ENCODE data around the gene DLGAP1. TPM values are rescaled to one million over a fixed set of nuclear protein-coding genes. Genes with fewer than 3 reads are reported as not detected.

DLGAP1 gene
- total RNA-seq, 1 donor from 2014 or later: 0.05 TPM

DNA sequence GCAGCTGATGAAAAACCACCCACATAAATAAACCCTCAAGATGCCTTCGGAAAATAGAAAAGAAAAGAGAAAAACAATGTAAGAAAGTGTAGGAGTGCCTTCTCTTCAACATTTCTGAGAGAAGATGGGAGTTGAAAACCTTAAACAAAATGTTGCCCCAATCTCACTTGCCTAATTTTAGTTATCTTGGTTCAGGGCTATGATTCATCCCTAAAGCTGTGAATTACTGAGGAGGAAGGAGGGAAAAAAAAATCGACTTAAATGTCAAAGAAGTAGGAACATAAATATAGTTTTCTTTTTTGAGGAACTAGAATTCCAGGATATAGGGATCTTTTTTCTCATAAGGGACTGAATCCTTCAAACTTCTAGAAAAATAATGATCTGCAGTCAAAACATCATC, 644.8 kb downstream of the DLGAP1 start:
- Mint-ChIP-seq H3K36me3 (ENCODE audit: unreplicated experiment) (no peaks in the 10 kb centered on the region), H3K9me3 (ENCODE audit: unreplicated experiment) (no peaks in the 10 kb centered on the region), H3K27me3 (ENCODE audit: unreplicated experiment) (no peaks in the 10 kb centered on the region), H3K4me3 (ENCODE audit: unreplicated experiment) (no peak overlapping the region), H3K27ac (ENCODE audit: unreplicated experiment) (no peak overlapping the region), H3K4me1 (ENCODE audit: unreplicated experiment) (peaks cover 3% of the 10 kb centered on the region)
- TF ChIP-seq, protein P1, sequence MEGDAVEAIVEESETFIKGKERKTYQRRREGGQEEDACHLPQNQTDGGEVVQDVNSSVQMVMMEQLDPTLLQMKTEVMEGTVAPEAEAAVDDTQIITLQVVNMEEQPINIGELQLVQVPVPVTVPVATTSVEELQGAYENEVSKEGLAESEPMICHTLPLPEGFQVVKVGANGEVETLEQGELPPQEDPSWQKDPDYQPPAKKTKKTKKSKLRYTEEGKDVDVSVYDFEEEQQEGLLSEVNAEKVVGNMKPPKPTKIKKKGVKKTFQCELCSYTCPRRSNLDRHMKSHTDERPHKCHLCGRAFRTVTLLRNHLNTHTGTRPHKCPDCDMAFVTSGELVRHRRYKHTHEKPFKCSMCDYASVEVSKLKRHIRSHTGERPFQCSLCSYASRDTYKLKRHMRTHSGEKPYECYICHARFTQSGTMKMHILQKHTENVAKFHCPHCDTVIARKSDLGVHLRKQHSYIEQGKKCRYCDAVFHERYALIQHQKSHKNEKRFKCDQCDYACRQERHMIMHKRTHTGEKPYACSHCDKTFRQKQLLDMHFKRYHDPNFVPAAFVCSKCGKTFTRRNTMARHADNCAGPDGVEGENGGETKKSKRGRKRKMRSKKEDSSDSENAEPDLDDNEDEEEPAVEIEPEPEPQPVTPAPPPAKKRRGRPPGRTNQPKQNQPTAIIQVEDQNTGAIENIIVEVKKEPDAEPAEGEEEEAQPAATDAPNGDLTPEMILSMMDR (IDR thresholded peaks at IDR 0.05): no peak
- DNase-seq (ENCODE audit: extremely low spot score, unreplicated experiment): no peak

DNA sequence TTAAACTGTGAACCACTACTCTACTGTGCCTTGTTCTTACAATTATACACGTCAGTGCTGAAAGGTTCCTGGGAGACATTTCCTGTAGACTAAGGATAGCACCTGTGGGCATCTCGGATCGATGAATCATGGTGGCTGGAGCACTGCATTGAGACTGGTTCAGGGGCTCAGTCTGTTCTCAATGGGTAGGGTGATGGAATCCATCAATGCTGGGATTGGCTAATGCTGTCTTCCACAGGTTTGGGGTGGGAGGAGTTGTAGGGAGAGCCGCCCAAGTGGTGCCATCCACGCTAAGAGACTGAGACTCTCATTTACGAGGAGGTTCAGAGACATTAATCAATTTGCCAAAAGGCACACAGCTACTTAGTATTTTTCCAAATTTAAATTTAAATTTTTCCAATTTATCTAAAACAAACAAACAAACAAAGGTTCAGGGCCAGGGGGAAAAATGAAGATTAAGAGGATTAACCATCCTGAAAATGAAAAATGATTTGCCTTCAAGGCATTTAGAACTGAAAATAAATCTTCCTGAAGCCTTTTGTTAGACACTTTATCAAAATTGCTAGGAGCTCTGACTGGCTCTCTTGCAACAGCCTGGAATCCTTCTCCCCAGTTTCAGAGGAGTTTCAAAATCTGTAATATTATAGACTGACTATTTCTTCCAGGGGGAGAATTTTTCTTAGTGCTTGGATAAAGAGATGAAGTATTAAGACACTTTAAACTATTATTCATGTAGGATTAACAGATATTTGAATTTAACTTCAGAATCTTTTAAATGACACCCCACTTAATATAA, 645.9 kb downstream of the DLGAP1 start:
- Mint-ChIP-seq H3K4me3 (ENCODE audit: unreplicated experiment) (no peak overlapping the region), H3K27ac (ENCODE audit: unreplicated experiment) (no peak overlapping the region), H3K36me3 (ENCODE audit: unreplicated experiment) (no peaks in the 10 kb centered on the region), H3K4me1 (ENCODE audit: unreplicated experiment) (peaks cover 3% of the 10 kb centered on the region), H3K27me3 (ENCODE audit: unreplicated experiment) (no peaks in the 10 kb centered on the region), H3K9me3 (ENCODE audit: unreplicated experiment) (no peaks in the 10 kb centered on the region)
- TF ChIP-seq, protein P1 (IDR thresholded peaks at IDR 0.05): no peak
- no peak for DNase-seq (ENCODE audit: extremely low spot score, unreplicated experiment)

DNA sequence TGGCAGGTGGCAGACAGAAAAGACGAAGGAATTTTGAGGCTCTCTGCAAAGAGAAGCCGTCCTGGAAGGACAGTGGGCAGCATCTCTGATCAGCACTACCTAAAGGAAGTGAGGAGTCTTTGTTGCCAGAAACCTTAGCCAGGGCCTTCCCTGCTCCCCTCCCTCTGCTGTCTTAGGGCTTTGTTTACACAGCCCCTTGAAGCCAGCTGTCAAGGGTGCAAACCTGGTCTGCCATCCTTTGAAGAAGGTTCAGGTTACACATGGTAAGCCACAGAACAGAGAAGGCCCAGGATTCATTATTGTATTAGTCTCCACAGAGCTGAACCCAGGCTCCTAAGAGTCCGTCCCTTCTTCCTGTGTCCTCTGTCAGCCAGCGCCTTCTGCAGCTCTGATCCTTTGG, 648.5 kb downstream of the DLGAP1 start:
- Mint-ChIP-seq H3K4me1 (ENCODE audit: unreplicated experiment) (peaks cover 3% of the 10 kb centered on the region), H3K36me3 (ENCODE audit: unreplicated experiment) (no peaks in the 10 kb centered on the region), H3K9me3 (ENCODE audit: unreplicated experiment) (no peaks in the 10 kb centered on the region), H3K27me3 (ENCODE audit: unreplicated experiment) (no peaks in the 10 kb centered on the region), H3K27ac (ENCODE audit: unreplicated experiment) (no peak overlapping the region), H3K4me3 (ENCODE audit: unreplicated experiment) (no peak overlapping the region)
- no peak for DNase-seq (ENCODE audit: extremely low spot score, unreplicated experiment)
- TF ChIP-seq, protein P1 (IDR thresholded peaks at IDR 0.05): no peak

DNA sequence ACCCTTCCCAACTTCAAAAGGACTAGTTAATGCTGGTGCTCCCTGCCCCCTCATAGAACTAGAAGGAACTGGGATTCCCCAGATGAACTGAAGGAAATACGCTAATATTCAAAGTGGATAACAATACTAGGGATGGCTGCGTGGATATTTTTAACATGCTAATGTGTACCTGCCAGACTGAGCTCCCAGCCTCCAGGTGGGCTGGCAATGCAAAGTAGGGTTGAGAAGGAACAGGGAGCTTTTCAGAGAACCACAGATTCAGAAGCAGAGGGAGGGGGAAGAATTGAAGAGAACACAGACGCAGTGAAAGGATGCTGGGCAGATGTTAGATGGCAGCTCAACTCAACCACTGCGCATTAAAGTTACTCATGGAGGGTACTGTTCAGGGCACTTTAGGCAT, 650.8 kb downstream of the DLGAP1 start:
- Mint-ChIP-seq H3K4me3 (ENCODE audit: unreplicated experiment) (no peak overlapping the region), H3K27ac (ENCODE audit: unreplicated experiment) (no peak overlapping the region), H3K36me3 (ENCODE audit: unreplicated experiment) (no peaks in the 10 kb centered on the region), H3K27me3 (ENCODE audit: unreplicated experiment) (no peaks in the 10 kb centered on the region), H3K4me1 (ENCODE audit: unreplicated experiment) (no peaks in the 10 kb centered on the region), H3K9me3 (ENCODE audit: unreplicated experiment) (no peaks in the 10 kb centered on the region)
- TF ChIP-seq, protein P1 (IDR thresholded peaks at IDR 0.05): no peak
- DNase-seq (ENCODE audit: extremely low spot score, unreplicated experiment): no peak

DNA sequence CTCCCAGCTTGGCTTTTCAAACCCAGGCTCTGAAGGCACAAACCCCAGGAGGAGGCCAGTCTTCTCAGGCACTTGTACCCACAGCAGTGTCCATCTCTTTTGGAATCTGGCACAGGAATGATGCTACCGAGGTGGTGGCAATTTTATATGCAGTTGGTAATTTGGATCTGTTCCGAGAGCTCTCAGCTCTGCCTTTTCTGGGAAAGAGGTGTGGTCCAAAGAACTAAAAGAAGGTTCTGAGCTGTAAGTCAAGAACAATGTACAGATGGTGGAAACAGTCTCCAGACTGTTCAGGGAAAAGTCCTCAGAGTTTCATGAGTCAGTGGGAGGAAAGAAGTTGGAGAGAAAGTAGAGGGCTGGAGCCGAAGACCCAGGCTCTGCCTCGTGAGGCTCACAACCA, 651.8 kb downstream of the DLGAP1 start:
- H3K27me3 Mint-ChIP-seq (ENCODE audit: unreplicated experiment): no peaks in the 10 kb centered on the region
- TF ChIP-seq, protein P1 (IDR thresholded peaks at IDR 0.05): no peak
- no peaks in the 10 kb centered on the region for H3K36me3 Mint-ChIP-seq (ENCODE audit: unreplicated experiment)
- no peaks in the 10 kb centered on the region for H3K4me1 Mint-ChIP-seq (ENCODE audit: unreplicated experiment)
- DNase-seq (ENCODE audit: extremely low spot score, unreplicated experiment): no peak
- H3K4me3 Mint-ChIP-seq (ENCODE audit: unreplicated experiment): no peak overlapping the region
- no peak overlapping the region for H3K27ac Mint-ChIP-seq (ENCODE audit: unreplicated experiment)
- no peaks in the 10 kb centered on the region for H3K9me3 Mint-ChIP-seq (ENCODE audit: unreplicated experiment)
